Urinary bladder (tissue), 4 donors: ENCODE results near the gene DUSP28. TPM values are rescaled to one million over a fixed set of nuclear protein-coding genes. Genes with fewer than 3 reads are reported as not detected.

Source experiments
- DNase-seq: peaks from one replicate; pipeline ENCODE4 v3.0.0-alpha.2; 2015; ENCODE audit errors: extremely low spot score
- H3K27ac ChIP-seq: one replicate; pipeline ENCODE4 v1.5.1; 2013; ENCODE audit warnings: low read depth, mild to moderate bottlenecking, moderate library complexity
- H3K36me3 ChIP-seq: one replicate; pipeline ENCODE4 v1.6.1; 2013; ENCODE audit warnings: mild to moderate bottlenecking, moderate library complexity; ENCODE audit not compliant: insufficient read depth
- H3K4me1 ChIP-seq: one replicate; pipeline ENCODE4 v1.6.1; 2013; ENCODE audit warnings: mild to moderate bottlenecking, moderate library complexity; ENCODE audit not compliant: insufficient read depth
- H3K4me3 ChIP-seq: one replicate; pipeline ENCODE4 v1.5.1; 2013; ENCODE audit warnings: low read depth, low read length
- WGBS: extraction: QIAGEN DNeasy Blood & Tissue Kit; methylation state at CpG from one replicate; pipeline ENCODE4 v1.1.7; 2013; 5-methylcytosine and 5-hydroxymethylcytosine counted together
- polyA plus RNA-seq: library from polyadenylated mRNA; stranded (reverse); fragments of 200-250 nt; gene quantifications from one replicate; pipeline ENCODE4 v1.2.3, GENCODE V29; 2013
- total RNA-seq: library from RNA; depleted of rRNA; stranded (reverse); fragments of >200 nt; gene quantifications from one replicate; pipeline ENCODE4 v1.2.3, GENCODE V29; 2014
- donor health status: healthy with polysubstance abuse.
- donor health status: healthy.

DUSP28 gene
- total and polyA plus RNA-seq, 2 donors: 2.8 to 5.8 TPM

DNA sequence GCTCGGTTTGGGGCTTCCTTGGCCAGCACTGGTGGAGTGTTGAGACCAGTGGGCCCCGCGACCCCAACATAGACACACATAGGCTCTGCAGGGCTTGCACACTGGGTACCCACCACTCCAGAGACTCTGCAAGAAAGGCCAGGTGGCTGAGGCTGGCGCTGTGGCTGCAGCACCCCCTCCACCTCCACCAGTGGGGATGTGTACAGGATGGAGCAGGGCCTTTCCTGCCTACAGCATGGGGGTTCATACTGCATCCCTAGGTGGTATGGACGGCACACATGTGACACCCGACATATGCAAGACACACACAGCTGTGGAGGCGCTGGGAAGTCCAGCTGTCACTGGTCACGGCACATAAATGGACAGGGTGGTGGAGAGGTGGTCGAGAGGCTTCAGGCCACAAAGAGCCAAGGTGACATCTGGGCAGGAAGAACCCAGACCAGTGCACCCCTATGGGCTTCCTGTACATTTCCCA, 9.4 kb downstream of the DUSP28 start:
- WGBS: 77% methylated on average over 9 of the region's 9 CpGs

DNA sequence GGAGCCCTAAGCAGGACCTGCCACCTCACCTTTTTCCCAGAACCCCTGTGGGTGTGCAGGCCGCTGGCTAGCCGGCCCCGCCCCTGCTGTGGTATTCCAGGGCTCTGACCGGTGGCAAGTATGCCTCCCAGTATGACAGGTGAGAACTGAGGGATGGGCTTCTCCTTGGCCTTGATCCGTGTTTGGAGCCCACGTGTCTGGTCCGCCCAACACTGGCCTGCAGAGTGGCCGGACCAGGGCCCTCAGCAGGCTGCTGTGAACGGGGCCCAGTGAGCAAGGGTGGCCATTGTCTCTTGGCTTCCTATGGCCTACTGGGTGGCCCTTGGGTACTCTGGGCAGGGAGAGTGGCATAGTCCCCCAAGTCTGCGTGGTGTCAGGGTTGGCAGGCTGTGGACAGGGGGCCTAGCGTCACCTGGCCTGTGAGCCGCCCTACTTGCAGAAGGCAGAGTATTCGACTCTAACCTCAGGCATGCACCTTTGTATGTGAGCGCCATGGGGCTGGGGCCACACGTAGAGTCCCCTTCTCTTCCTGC, 9.9 kb downstream of the DUSP28 start:
- Histone ChIP-seq H3K27ac (no peak overlapping the region), H3K4me3 (no peak overlapping the region), H3K4me1 (peaks cover 2% of the 10 kb centered on the region), H3K36me3 (peaks cover 3% of the 10 kb centered on the region)
- no peak for DNase-seq
- WGBS: 91% methylated on average over 15 of the region's 15 CpGs

More for the DNA sequence above, 9.4 kb downstream of the DUSP28 start:
- Histone ChIP-seq H3K4me3 (peak overlapping the region; percentile 66), H3K4me1 (peaks cover 2% of the 10 kb centered on the region), H3K36me3 (peaks cover 1% of the 10 kb centered on the region), H3K27ac (no peak overlapping the region)
- DNase-seq: no peak

DNA sequence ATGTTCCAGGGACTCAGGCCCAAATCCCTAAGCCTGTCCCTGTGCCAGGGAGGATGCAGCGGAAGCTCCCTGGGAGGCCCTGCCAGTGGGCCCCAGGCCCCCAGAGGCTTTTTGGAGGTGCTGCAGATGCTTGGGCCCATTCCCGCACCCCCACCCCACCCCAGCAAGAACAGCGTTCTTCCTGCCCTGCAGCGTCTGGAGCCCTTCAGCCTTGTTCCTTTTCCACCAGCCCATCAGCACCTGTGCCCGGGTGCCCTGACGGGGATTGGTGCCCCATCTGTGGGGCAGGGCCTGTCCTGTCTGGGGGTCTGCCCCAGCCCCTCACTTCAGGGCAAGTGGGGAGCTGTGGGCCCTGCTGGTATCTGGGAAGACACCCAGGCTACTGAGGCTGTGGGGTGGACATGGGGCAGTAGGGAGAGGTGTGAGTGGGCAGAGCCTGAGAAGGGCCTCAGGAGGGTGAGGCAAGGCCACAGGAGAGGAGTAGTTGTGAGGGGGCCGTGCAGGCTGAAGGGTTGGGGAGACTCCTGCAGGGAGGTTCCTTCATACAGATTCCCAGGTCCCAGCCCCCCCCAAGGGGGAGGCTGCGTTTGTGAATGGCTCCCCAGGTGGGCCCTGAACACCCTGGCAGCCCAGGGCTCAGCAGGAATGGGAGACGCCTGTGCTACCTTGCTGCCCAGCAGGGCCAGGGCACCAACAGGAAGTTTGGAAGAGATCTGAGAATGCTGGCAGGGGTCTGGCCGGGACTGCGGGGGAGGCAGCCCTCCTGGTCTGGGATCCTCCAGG, 10.6 kb downstream of the DUSP28 start:
- WGBS: 87% methylated on average over 11 of the region's 11 CpGs
- DNase-seq: no peak
- Histone ChIP-seq H3K4me1 (peaks cover 2% of the 10 kb centered on the region), H3K36me3 (peaks cover 3% of the 10 kb centered on the region), H3K27ac (no peak overlapping the region), H3K4me3 (no peak overlapping the region)

DNA sequence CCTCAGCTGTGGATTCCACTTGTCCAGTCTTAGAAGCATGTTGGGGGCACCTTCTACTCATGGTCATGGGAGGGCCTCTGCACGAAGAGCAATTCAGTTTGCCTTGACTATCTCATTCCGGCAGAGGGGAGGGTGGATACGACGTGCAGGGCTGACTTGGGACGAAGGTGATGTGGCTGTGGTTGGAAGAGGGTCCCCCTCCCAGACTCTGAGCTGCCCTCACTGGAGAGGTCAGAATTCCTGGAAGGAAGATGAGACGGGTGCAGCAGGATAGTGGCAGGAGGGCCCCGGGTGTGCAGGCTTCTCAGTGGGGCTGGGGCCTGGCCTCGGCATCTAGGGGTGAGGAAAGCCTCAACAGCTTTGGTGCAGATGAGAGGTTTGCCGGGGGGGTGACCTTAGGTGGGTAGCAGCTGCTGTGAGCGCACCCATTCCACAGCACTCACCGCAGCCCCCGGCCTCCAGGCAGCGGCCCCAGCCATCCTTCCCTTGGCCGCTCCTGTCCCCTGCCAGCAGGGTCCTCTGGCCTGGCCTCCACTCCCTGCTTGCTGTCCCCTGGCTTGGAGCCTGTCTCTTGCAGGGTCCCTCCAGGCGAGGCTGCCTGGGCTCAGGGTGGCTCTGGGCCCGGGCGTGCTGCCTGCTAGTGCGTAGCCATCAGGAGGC, 11.3 kb downstream of the DUSP28 start:
- Histone ChIP-seq H3K36me3 (peaks cover 3% of the 10 kb centered on the region), H3K4me1 (peaks cover 2% of the 10 kb centered on the region), H3K27ac (no peak overlapping the region), H3K4me3 (no peak overlapping the region)
- no peak for DNase-seq
- WGBS: 86% methylated on average over 18 of the region's 18 CpGs

DNA sequence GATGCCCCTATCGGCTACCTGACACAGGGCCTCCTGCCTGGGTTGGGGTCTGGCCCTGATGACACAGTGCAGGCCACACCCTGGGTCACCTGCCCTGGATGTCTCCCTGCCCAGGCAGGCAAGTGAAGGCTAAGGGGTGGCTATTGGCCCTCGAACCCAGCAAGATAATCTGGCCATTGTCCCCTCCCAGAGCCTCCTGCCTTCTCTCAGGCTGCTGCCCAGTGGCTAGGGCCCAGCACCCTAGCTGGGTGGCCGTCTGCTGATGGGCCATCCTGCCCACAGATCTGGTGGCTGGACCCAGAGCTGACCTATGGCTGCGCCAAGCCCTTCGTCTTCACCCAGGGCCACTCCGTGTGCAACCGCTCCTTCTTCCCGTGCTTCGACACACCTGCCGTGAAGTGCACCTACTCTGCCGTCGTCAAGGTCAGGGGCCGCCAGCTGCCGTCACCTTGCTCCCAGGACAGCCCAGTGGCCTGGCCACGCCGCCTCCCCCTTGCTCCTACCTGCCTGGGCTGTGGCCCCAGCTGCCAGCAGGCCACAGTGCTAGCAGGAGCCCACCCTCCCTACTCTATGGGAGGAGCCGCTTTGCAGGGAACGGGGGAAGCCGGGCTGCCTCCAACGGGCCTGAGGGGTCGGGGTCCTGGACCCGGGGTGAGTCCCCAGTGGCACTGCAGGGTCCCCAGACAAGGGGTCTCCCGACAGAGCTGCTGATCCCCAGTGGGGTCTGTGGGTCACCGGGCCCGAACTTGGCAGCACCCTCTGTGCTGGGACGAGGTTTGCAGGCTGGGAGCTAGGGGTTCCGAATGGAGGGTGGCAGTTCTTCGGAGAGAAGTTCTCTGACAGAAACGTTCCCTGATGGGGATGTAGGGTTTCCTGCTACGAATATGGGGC, 12.2 kb downstream of the DUSP28 start:
- Histone ChIP-seq H3K4me3 (no peak overlapping the region), H3K36me3 (peaks cover 3% of the 10 kb centered on the region), H3K4me1 (no peaks in the 10 kb centered on the region), H3K27ac (no peak overlapping the region)
- 91% methylated on average over 30 of the region's 30 CpGs for WGBS
- no peak for DNase-seq

DNA sequence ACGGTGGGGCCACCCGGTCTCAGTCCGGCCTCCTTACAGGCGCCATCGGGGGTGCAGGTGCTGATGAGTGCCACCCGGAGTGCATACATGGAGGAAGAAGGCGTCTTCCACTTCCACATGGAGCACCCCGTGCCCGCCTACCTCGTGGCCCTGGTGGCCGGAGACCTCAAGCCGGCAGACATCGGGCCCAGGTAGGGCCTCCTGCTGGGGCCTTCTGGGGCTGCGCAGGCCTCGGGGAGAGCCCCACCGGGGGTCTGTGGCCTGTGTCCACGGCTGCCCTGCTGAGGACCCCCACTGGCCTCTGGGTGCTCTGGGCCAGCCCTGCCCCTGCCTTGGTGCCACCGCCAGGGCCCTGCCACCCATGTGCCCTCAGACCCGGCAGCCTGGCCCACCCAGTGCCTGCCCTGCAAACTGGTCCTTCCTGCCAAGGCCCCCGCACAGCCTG, 12.9 kb downstream of the DUSP28 start:
- no peak for DNase-seq
- whole genome bisulfite sequencing: 87% methylated on average over 20 of the region's 20 CpGs
- peaks cover 3% of the 10 kb centered on the region for H3K36me3 ChIP-seq

DNA sequence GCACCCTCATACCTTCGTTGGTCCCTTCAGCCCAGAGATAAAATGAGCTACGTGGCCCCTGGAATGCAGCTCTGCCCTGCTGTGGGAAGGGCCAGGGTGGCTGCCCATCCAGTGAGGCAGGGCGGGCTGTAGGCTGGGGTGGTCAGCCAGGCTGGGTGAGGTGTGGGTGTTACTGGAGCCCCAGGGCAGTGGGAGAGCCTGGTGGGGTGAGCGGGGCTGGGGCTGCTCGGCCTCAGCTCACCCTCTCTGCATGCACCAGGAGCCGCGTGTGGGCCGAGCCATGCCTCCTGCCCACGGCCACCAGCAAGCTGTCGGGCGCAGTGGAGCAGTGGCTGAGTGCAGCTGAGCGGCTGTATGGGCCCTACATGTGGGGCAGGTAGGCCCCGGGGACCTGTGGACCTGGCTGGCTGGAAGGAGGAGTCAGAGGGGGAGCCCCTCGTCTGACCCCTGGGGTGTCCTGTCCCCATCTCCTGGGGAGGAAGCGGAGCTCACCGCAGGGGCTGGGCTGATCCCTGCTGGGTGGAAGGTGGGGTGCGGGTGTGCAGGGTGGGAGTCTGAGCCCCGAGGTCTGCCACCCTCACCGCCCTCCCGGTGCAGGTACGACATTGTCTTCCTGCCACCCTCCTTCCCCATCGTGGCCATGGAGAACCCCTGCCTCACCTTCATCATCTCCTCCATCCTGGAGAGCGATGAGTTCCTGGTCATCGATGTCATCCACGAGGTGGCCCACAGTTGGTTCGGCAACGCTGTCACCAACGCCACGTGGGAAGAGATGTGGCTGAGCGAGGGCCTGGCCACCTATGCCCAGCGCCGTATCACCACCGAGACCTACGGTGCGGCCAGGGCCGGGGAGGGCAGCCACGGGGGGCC, 13.6 kb downstream of the DUSP28 start:
- 88% methylated on average over 37 of the region's 37 CpGs for WGBS
- no peak for DNase-seq
- Histone ChIP-seq H3K4me3 (no peak overlapping the region), H3K36me3 (peaks cover 3% of the 10 kb centered on the region), H3K27ac (no peak overlapping the region), H3K4me1 (no peaks in the 10 kb centered on the region)

More for the DNA sequence above, 12.9 kb downstream of the DUSP28 start:
- H3K4me1 ChIP-seq: no peaks in the 10 kb centered on the region
- no peak overlapping the region for H3K4me3 ChIP-seq
- H3K27ac ChIP-seq: no peak overlapping the region

DNA sequence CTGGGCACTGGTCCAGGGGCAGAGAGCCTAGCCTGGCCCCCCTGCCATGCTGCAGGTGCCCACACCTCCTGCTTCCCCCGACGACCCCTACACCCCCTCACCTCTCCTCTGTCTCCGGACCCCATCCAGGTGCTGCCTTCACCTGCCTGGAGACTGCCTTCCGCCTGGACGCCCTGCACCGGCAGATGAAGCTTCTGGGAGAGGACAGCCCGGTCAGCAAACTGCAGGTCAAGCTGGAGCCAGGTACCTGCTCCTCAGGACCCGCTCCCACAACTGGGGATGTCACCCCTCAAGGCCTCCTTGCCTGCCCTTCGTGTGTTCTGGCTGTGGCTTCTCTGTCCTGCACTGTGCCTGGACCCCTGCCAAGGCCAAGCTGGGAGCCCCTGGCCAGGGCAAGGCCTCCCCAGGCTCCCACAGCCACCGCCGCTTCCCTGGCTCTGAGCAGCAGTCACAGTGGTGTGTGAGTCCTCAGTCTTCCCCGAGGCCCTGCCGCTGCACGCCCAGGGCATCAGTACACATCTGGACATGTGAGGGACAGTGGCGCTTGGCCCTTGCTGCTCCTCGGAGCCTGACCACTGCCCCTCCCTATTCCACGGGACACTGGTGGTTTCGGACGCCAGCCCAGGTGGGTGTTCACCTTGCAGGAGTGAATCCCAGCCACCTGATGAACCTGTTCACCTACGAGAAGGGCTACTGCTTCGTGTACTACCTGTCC, 14.4 kb downstream of the DUSP28 start:
- H3K36me3 ChIP-seq: peaks cover 3% of the 10 kb centered on the region
- 87% methylated on average over 21 of the region's 21 CpGs for WGBS

DNA sequence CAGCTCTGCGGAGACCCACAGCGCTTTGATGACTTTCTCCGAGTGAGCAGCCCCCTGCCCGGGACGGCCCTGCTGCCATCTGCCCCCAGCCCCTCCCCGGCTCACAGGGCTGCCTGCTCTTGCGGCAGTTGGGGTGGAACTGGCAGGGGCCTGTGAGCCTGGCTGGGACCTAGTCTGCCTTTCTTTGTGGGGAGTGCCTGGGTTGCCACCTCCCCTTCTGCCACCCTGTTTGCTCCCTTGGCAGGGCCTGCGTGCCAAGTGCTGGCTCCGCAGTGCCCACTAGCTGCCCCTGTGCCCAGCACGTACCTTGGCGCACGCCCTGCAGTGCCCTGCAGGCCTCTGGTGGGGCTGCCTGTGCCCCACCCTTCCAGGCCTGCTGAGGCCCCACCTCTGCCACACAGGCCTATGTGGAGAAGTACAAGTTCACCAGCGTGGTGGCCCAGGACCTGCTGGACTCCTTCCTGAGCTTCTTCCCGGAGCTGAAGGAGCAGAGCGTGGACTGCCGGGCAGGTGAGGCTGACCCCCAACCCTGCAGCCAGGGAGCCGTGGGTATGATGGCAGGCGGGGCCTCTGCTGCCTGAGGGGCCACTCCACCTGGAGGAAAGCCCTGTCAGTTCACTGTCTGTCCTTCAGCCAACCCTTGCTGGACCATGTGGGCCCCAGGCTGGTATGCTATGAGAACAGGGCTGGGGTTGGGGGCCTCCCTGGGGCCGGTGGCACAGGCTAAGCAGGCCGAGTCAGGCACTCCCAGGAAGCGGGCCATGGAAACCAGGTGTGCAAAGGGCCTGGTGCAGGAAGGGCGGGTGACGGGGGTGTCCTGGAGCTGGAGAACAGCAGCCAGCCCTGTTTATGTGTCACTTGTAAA, 15.2 kb downstream of the DUSP28 start:
- DNase-seq: no peak
- H3K4me1 ChIP-seq: no peaks in the 10 kb centered on the region
- H3K36me3 ChIP-seq: peaks cover 3% of the 10 kb centered on the region
- WGBS: 85% methylated on average over 23 of the region's 23 CpGs
- H3K4me3 ChIP-seq: no peak overlapping the region
- H3K27ac ChIP-seq: no peak overlapping the region

More for the DNA sequence above, 14.4 kb downstream of the DUSP28 start:
- no peak for DNase-seq
- Histone ChIP-seq H3K27ac (no peak overlapping the region), H3K4me3 (no peak overlapping the region), H3K4me1 (no peaks in the 10 kb centered on the region)

DNA sequence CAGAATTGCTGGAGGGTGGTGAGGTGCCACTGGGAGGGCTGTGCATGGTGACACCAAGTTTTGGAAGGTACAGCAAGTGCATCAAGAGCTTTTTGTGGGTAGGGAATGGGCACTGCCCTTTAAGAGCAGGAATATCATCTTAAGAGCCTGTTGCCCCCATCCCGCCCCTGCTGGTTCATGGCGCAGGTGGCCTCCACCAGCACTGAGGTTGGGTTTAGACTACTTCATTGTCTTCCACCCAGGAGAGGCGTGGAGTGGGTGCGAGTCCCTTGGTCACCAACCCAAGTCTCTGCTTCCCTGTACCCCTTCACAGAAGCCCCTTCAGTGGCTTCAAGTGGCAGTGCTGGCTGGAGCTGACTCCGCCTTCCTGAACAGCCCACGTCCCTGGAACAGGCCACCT, 15.9 kb downstream of the DUSP28 start:
- Histone ChIP-seq H3K36me3 (peaks cover 3% of the 10 kb centered on the region), H3K4me1 (no peaks in the 10 kb centered on the region), H3K4me3 (no peak overlapping the region), H3K27ac (no peak overlapping the region)
- no peak for DNase-seq
- 88% methylated on average over 6 of the region's 6 CpGs for WGBS

DNA sequence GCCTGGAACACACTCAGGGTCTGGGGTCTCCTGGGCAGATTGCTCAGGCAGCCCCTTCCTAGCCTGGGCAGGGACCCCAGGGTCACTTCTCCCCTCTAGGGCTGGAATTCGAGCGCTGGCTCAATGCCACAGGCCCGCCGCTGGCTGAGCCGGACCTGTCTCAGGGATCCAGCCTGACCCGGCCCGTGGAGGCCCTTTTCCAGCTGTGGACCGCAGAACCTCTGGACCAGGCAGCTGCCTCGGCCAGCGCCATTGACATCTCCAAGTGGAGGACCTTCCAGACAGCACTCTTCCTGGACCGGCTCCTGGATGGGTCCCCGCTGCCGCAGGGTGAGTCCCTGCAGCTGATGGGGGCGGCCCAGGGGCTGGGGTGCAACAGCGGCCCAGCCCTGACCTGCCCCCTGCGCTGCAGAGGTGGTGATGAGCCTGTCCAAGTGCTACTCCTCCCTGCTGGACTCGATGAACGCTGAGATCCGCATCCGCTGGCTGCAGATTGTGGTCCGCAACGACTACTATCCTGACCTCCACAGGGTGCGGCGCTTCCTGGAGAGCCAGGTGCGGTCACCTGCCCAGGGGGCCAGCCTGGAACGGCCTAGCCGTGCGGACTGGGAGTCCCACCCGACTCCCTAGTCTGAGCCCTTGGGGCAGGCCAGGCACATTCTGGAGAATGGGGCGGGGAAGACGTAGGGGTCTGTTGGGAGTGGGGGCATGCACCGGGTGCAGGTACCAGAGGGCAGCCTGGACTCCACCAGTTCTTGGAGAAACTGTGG, 16.5 kb downstream of the DUSP28 start:
- Histone ChIP-seq H3K27ac (no peak overlapping the region), H3K4me3 (no peak overlapping the region), H3K36me3 (peaks cover 3% of the 10 kb centered on the region), H3K4me1 (no peaks in the 10 kb centered on the region)
- WGBS: 92% methylated on average over 32 of the region's 32 CpGs
- DNase-seq: no peak
